ENCODE data around the gene ALPI.

Gene ALPI

DNA sequence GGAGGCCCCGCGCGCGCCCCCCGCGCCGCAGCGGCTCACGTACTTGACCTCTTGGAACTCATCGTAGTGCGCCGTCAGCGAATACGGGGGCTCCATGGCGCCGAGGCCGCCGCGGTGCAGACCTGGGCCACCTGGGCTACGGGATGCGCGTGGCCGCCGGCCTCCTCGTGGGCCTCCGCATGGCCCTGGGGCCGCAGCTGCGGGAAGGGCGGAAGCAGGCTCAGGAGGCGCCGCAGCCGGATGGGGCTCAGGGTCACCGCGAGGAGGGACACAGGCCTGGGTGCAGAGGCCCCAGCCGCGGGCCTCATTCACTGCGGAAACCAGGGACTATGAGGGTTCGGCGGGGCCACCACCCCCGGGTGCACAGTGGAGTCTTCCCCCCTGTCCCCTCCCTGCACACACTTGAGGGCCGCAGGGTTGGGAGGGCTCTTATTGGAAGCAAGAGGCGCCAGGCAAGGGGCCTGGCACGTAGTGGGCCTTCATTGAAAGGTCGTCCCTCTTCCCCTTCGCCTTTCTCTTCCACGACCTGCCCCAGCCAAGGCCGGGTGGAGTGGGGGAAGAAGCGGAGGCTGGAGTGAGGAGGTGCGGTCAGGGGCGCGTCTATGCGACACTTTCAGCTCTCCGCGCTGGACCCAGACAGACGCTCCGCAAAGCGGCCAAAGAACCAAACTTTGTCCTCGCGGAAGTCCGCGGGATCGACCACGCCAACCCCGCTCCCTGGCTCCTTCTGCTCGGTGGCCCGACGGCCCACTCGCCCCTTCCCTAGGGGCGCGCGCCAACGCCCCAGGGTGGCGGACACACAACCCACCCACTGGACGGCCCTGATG is 30.8 kb downstream of the ALPI start:
- DNase-seq: no peak

DNA sequence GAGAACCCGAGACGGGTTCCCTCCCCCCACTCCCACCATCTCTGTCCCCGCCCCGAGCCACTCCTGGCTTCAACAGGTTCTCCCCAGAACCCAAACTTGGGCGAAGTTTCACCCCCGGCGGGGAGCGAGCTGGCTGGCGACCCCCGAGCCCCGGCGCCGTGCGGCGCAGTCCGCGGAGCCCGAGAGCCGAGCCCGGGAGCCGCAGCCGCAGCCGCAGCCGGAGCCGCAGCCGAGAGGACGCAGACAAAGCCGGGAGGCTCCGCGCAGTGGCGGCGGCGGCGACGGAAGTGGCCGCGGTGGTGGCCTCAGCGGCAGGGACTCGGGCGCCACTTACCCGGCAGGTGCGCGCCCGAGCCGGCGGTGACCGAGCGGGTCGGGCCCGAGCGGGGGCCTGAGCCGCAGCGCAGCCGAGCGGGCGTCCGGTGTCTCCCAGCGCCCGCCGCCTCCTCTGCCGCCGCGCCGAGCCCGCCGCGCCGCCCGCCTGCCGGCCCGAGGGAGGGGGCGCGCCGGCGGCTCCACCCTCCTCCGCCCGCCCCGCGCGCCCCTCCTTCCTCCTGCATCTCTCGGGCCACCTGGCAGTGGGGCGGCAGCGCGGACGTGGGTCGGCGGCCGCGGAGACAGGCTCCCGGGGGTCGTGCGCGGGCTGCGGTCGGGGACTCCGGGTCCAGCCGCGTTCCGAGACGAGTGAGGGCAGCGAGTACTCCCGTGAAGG is 31.6 kb downstream of the ALPI start, which contains the start of gene ECEL1:
Gene ECEL1, minus strand, starts transcription at position 450 of the 712 bp plus-strand sequence. CDS start 1,181 bp downstream, outside the sequence.
- DNase-seq: no peak

DNA sequence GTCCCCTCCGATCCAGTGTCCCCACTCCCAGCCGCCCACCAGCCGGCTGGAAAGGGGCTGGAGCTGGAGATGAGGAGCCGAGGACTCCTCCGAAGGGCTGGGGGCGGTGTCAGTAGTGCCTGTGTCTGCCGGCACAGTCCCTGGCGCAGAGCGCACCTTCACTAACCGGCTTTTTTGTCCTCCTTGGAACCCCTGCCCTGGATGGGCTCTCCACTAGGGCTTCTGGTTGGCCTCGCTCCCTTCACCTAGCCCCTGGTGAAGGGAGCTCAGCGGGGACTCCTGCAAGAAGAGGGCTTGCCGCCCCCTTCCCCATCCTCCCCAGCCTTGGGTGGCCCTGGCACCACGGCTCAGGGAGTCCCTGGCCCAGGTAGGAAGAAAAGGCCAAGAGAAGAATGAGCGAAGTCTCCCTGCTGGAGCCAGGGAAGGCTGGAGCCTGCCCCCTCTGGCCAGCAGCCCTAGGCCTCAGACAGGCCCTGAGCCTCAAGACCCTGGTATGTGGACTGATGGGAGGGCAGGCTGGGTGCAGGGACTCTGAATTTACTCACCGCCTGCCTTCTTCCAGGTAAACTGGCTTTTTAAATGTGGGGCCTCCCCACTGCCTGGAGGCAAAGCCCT is 32.3 kb downstream of the ALPI start:
- no peak for DNase-seq

DNA sequence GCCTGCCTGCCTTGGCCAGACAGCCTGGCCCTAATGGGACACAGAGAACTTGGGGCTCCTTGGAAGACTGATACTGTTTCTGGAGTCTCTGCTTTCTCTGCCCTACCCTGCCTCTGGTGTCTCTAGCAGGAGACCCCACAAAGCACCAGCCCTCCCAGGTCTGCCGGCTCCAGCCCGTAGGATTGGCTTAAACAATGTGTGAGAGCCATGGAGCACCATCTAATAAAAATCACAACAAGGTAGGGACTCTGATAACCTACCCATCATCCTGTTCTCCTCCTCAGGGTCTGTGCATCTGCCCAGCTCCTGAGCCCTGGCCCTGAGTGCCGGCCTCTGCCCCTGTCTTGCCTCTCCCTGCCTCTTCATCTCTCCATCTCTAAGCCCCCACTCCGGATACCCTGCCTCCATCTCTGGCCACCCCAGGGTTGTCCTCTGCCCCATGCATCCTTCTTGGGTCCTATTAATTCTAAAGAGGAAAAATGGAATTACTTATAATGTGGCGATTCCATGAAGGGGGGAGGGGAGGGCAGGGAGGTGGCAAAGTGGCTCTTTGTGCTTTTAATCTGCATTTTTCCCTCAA is 32.9 kb downstream of the ALPI start:
- DNase-seq: no peak

DNA sequence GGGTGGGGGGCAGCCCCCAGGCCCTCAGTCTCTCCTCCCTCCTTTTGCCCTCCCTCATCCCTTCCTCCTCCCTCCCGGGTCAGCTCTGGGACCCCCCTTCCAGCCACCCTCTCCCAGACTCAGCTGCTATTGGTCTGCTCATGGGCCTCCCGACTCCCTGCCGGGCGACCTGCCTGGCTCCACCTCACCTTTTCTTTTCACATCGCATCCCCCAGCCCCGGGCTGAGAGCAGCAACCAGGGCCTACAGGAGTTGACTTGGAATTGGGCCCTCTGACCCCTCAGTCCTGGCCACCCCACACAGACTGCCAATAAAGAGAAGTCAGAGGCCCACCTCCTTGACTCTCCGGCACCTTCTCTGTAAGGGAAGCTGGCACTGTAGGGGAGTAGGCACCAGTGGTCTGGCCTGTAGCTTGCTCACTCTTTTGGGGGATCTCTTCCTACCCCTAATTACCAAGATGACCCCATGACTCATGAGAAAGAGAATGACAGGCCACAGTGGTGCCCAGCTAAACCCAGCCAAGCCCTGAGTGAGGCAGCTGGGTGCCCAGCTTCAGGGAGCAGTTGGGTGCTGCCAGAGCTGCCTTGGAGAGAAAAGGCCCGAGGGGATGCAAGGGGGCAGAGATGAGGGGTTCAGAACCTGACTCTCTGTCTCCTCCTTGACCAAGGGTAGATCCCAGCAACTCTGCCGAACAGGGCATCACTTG is 33.7 kb downstream of the ALPI start:
- no peak for DNase-seq

DNA sequence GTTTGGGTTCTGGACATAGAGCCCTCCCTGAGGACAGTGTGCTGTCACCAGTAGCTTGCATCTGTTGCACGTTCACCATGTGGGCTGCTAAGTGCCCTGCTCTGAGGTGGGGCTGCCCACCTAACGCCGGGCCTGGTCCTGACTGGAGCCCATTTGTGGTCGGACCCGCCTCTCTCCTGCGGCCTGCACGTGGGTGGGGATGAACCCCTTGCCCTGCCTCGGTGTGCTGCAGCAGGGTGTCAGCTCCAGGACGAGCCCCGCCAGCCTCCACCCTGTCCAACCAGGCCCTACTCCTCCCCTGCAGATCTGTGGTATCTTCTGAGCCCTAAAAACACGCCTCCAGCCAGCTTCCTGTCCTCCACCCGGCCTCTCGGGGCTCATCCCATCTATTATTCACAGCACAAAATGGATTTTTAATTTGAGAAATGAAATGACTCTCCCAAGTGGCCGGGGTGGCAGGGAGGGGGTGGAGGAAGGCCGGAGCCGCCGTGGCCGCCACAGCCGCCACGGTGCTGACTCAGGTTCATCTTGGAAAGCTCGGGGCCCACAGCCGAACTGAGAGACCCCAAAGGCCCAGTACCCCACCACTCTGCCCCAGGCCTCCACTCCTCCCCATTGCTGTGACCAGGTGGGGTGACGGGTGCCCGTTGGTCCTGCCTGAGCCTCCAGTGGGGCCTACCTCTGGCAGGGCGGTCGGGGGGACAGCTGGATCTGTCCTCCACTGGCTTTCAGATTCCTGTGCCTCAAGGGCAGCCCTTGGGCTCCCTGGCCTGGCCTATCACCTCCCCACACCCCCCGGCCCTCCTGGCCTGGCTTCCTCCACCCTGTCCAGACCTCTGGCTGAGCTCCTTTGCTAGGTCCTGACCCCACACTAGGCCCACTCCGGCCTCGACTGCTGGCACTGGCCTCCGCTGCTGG is 34.5 kb downstream of the ALPI start:
- DNase-seq: no peak

- no peak for DNase-seq
Observed at GRCh38 chr2:232491139-232491780, 35.3 kb downstream of the ALPI start.

DNA sequence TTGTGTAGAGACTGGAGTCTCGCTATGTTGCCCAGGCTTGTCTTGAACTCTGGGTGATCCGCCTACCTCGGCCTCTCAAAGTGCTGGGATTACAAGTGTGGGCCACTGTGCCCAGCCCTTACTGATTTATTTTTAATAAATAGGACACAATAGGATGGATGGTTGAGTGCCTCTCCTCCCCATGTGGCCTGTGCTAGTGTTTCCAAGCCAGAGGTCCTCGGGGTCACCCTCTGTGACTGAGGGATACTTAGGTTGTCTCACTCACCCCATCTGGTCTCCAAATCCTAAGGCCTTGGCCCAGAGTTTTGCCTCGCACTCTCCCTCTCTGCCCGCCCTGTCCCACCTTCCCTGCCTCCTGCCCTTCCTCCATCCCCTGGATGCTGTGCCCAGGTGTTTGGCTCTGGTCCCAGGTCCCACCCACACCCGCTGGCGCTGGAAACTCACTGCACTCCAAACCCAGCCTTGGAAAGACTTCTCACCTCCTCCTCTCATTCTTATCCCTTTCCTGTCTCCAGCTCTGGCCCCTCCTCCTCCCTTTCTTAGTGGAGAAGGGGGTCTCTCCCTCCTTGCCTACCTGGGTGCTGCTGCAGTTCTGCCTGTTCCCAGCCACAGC is 36.4 kb downstream of the ALPI start:
- DNase-seq: no peak

DNA sequence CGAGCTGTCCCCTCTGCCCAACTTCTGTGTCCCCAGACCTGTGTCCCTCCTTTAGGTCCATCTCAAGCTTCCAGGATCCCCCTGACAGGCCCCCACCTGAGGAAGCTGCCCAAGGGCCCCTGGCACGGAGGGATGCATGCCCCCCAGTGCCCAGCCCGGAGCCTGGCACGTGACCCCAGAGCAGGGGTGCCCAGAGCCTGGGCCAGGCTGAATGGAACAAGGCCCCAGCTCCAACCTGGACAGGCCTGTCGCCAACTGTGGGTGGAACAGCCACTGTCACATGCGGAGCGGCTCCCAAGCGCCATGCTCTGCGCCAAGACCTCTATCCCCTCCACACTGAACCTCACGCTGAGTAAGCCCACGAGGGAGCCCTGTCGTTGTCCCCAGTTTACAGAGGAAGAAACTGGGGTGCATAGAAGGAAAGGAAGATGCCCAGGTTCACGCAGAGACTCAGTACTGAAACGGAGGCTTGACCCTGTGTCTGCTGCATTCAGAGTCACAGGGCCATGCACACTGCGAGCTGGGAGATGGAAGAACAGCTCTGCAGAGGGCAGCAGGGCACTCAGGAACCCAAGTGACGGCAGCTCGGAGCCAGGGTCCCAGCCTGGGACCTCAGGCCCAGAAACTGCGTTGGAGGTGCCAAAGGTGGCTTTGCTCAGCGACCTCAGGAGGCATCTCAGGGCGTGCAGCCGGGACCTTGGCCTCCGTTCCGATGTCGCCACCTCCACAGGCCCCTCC is 37.2 kb downstream of the ALPI start:
- no peak for DNase-seq

- no peak for DNase-seq
Observed at GRCh38 chr2:232493701-232494474, 37.9 kb downstream of the ALPI start.

GRCh38 chr2:232494542-232494941 is 38.6 kb downstream of the ALPI start:
- DNase-seq: no peak

GRCh38 chr2:232495292-232495691 is 39.3 kb downstream of the ALPI start:
- DNase-seq: no peak

DNA sequence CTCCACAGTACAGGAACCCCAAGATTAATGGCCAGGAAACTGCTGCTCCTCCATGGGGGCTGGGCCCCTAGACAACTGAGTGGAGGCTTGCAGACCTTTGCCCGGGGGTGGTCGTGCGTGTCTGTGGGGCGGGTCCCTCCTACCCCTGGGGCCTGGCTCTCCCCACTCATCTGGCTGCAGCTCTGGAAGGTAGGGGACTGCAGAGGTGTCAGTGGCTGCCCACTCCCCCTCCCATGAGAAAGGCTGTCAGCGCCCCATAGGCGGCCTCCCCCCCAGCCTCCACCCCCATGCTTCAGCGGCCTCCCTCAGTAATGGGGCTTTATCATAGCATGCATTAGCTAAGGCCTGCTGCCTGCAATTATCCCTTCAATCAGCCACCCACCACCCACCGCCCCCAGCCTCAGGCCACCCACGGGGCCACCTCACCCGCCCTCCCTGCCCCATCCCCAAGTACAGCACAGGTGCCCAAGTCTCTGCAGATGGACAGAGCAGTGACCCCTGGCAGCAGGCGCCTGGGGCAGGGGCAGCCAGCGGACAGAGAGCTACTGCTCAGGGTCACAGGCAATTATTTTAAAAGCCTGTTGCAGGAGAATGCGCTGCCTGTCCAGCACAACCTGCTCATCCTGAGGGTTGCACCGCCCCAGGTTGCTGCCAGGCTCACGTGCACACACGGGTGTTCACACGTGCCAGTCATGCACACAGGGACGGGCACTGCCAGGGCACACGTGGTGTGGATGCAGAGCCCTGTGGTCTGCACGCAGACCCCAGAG is 40.7 kb downstream of the ALPI start:
- no peak for DNase-seq

- no peak for DNase-seq
Observed at GRCh38 chr2:232497348-232497747, 41.4 kb downstream of the ALPI start.

- no peak for DNase-seq
Observed at GRCh38 chr2:232498452-232498851, 42.5 kb downstream of the ALPI start.

DNA sequence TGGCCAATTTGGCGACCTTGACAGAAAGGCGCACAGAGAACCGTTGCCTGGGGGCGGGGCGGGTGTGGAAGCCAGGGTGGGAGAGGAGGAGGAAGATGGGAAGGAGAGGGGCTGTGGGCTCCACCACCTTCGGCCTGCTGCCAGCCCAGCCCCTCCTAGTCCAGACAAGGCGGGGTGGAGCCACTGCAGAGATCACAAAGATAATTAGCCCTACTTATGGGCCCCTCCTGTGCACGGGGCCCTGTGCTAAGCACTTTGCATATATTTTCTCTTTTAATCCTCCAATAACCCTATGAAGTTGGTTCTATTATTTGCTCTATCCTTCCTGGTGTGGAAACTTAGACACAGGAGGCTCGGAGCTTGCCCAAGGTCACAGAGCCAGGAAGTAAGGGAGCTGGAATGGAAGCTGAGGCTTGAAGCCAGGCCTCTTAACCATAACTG is 45.4 kb downstream of the ALPI start:
- DNase-seq: no peak

DNA sequence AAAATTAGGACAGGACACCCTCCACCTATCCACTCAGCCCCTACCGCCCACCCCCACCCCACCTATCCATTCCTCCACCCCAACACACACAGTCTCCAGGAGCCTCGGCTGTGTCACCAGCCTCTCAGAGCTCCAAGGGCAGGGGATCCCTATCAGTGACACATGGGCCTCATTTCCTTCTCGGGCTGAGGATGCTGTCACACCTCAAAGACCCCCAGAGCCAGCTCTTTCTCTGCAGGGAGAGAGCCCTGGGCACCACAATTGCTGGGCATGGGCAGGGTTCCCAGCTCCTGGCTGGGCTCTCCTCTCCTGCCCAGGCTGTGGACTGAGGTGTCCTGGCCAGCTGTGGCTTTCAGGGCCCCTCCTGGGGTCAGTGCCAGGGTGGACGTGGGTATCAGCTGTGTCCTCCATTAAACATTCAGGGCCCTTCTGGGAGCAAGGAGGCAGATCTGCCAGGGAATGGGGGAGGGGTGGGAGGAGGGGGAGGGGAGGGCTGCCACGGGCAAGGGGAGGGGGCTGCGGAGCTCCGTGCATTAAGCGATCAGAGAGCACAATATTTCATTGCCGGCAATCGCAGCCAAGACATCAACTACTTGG is 45.9 kb downstream of the ALPI start:
- no peak for DNase-seq

GRCh38 chr2:232502511-232502910 is 46.6 kb downstream of the ALPI start:
- DNase-seq: no peak
